GM19397 (cell line): Measurements from ENCODE around the gene CENPA.
"Not testable (repeated sequence)": the region's sequence is repeated elsewhere in the genome, so short reads cannot be mapped to it uniquely, and the experiment has no call there.

Experiments
- ATAC-seq: cut with Tn5 transposase; IDR thresholded peaks from one replicate; pipeline ENCODE4 v1.9.1; 2021; ENCODE audit warnings: mild to moderate bottlenecking, moderate library complexity; ENCODE audit not compliant: unreplicated experiment

The CENPA gene

DNA sequence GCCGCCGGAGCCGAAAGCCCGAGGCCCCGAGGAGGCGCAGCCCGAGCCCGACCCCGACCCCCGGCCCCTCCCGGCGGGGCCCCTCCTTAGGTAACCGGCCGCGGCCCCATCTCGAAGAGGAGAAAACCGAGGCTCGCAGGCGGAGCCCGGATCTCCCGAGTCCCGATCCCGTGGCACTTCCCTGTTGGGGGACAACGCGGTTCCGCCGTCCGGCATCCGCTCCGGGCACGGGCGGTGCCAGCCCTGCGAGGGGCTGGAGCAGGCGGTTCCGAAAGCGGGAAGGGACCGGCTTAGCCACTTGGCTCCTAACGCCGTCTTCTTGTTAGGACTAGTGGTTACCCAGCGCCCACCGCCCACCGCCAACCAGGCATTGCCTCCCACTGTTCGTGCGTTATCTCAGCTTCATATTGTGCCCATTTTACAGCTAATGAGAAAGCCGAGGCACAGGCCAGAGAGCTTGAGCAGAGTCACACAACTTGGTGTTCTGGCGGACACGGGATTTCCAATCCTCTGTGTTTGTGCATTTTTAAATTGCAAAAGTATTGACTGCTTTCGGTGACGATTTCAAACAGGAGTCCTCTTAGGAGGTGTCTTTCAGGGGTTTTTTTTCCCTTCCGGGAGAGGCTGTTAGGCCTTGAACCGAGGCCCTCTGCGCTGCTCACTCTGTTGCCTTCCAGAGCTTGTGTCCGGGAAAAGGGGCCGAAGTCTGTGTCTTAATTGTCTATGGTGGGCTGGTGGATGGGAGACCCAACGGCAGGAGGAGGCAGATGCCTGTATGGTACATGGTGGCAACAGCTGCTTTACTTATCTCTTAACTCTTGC lies 562 bp downstream of the CENPA start:
- ATAC-seq: peak; percentile 25

GRCh38 chr2:26792720-26793119 lies 6.9 kb downstream of the CENPA start:
- ATAC-seq: no peak

DNA sequence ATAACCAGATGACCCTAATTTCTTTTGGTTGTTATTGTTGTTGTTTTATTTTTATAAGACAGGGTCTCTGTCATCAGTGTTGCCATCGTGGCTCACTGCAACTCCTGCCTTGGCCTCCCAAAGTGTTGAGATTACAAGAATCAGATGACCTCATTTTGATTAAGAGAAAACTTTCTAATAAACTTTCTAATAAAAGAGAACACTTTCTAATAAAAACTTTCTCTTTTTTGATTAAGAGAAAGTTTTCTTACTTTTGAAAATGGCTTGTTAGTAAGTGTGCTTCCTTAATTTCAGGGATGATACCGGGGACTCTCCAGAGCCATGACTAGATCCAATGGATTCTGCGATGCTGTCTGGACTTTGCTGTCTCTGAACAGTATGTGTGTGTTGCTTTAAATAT lies 7.7 kb downstream of the CENPA start:
- ATAC-seq: no peak

- not testable (repeated sequence) for ATAC-seq
Measured at GRCh38 chr2:26795135-26795534, 9.3 kb downstream of the CENPA start.

DNA sequence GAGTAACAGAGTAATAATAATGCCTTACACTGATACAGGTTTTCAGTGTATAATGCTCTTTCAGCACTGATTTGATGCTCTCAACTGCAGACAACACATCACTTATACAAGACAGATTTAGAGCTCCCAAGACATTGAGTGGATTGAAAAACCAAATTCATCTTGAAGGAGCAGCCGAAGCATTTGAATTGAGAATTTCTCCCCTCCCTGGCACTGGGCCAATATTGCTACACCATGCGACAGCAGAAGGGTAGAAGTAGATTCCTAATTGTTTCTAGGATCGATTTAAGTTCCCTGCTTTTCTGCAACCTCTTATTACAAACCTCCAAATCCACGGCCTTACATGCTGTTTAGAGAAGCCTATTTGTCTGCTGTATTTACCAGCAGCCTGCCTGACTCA lies 15.5 kb downstream of the CENPA start:
- no peak for ATAC-seq

- no peak for ATAC-seq
Measured at GRCh38 chr2:26801796-26802195, 15.9 kb downstream of the CENPA start.

GRCh38 chr2:26805241-26805676 lies 19.4 kb downstream of the CENPA start:
- no peak for ATAC-seq

- ATAC-seq: no peak
Measured at GRCh38 chr2:26807788-26808460, 22.1 kb downstream of the CENPA start.

DNA sequence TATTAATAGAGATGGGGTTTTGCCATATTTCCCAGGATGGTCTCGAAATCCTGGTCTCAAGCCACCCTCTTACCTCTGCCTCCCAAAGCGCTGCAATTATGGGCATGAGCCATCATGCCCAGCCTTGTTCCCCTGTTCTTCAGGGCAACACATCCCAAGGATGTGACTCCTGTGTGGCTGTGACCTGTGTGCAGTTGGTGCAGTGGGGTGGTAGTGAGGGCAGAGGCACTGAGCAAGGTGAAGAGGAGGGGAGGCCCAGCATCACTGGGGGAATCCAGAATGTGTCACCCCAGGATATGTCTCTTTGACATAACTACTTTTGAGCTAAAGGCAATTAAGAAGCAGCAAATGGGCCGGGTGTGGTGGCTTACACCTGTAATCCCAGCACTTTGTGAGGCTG lies 23.4 kb downstream of the CENPA start:
- no peak for ATAC-seq

GRCh38 chr2:26809876-26810577 lies 24.2 kb downstream of the CENPA start:
- ATAC-seq: no peak

GRCh38 chr2:26811261-26811660 lies 25.4 kb downstream of the CENPA start:
- no peak for ATAC-seq

- ATAC-seq: no peak
Measured at GRCh38 chr2:26811791-26812694, 26.2 kb downstream of the CENPA start.

DNA sequence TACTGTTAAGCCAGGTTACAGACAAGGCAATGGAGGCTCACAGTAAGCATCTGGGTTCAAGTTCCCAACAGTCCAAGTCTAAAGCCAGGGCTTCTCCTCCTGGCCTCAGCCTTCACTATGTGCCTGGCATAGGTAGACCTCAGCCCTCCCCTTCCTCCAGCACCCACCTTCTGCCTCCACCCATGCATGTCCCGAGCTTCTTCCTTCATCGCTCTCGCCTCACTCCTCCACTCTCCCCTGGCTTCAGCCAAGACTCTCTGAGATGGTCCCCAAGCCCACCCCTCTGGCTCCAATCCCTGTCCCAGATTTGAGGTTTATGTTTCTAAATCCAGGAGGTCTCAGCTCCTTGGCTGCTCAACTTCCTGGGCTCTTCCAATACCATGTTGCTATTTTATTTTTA lies 26.9 kb downstream of the CENPA start:
- ATAC-seq: no peak

GRCh38 chr2:26814072-26814765 lies 28.4 kb downstream of the CENPA start:
- not testable (repeated sequence) for ATAC-seq

DNA sequence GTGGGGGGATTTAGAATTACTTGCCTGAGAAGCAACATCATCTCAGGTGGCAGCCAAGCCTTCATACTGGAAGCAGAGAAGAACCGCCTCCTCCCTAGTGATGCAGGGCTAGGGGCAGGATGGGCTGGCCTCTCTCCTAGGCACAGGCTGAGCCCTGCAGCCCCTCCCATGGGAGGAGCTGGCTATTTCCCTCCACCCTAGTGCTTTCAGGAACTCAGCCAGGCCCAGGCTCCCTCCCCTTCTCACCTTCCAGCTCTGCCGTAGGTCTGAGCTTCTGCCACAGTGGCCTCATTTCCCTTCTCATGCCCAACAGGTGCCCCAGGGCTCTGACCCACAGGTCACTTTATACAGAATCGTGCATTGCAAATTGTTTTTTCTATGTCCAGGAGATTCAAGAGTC lies 31.0 kb downstream of the CENPA start:
- ATAC-seq: no peak

DNA sequence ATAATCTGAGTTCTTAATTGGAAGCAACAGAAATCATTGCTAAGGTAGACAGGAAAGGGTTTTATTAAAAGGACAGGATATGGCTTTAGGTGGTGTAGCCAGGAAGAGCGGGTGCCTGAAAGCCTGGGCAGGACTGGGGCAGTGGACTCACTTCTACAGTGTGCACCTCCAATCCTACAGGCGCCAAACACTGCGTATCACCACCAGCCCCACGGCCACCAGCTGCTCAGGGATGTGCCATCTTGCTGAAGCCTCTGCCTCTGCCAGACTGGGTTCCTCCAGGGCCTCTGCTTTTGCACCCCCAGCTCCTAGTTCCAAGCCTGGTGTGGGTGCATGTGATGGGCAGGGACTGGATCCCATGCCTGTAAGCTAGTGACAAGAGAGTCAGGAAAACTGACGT lies 32.4 kb downstream of the CENPA start:
- no peak for ATAC-seq

DNA sequence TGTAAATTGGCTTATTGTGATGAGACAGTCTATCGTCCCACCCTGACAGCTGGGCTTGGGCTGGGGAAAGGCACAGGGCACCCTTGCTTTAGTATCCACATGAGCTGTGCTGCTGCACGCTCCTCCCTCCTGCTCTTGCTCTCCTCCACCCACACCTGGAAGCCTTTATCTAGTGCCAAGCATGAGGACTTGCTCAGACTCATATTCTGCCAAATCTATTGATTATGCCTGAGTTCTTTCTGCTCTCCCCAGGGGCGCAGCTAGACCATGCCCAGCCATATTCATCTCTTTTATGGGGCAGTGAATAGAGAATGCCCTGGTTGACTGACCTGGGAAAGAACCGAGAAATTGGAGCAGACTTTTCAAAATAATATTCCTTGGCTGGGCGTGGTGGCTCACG lies 33.1 kb downstream of the CENPA start:
- ATAC-seq: no peak

- no peak for ATAC-seq
Measured at GRCh38 chr2:26820932-26821331, 35.1 kb downstream of the CENPA start.

GRCh38 chr2:26822877-26823276 lies 37.0 kb downstream of the CENPA start:
- no peak for ATAC-seq
